GM21526 (cell line): ENCODE results near the gene ZNF277.
"Not testable (repeated sequence)": the region's sequence is repeated elsewhere in the genome, so short reads cannot be mapped to it uniquely, and the experiment has no call there.

Experiments used
- ATAC-seq: cut with Tn5 transposase; IDR thresholded peaks from one replicate; pipeline ENCODE4 v1.9.1; 2021; ENCODE audit warnings: moderate library complexity; ENCODE audit not compliant: unreplicated experiment, low FRiP score

Gene ZNF277

DNA sequence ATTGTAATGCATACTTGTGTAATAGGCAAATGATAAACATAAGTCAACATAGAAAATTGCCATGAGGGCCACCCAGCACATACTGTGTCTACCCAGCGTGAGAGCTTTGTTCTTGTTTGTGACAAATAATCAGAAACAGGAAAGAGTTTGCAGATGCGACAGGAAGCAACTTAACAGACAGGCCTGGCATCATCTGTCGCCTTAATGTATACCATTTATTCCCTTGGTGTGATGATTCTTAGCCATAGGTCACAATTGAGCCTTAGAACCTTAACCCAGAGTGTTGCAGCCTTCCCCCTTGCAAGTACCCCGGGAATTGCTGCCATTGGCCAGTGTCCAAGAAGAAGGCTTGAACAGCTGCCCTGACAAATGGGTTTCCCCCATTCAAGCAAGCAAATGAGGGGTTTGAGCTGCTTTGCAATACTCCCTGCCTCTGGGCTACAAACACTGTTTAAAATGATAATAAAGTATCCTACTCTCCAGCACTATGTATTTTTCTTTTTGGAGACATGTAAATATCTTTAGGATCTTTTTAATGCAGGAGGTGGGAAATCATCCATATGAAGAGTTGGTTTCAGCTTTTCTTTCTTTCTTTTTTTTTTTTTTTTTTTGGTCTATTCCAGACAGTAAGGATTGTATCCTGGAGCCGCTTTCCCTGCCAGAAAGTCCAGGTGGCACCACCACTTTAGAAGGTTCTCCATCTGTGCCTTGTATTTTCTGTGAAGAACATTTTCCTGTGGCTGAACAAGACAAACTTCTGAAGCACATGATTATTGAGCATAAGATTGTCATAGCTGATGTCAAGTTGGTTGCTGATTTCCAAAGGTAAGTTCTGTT, 80.0 kb downstream of the ZNF277 start:
- ATAC-seq, result no peak

DNA sequence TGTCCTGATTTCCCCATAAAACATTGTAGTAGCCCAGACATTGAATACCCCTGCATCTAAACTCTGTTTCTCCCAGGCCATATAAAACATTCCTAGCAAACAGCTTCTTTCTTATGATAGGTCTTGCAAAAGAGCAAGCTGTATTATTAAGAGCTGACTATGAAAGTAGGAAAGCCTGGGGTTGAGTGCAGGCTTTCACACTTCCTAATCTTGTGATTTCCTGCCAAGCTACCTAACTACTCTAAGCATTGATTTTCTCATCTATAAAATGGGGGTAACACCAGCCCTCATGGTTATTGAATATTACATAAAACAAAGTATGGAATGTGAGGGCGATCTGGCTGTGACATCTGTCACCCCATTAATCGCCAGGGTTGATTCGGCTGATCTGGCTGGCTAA, 81.8 kb downstream of the ZNF277 start:
- ATAC-seq, result no peak

- no peak for ATAC-seq
Observed at GRCh38 chr7:112290065-112290464, 83.6 kb downstream of the ZNF277 start.

DNA sequence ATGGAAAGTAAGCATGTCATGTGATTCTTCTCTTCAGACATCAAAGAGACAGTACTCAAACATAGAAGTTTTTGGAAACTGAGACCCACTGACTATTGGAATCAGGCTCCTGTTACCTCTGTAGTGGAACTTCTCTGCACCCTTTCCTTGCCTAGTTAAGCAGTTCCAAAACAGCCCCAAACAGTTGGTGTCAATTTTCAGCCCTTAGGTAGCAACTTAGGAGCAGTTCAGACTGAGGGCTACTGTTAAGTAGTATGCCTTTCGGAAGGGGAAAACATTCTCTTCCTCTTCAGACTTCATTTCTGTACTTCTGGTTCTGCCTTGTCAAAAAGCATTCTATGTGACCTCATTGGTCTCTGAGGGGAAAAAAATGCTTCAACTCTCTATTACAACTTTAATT, 85.7 kb downstream of the ZNF277 start:
- ATAC-seq, result no peak

DNA sequence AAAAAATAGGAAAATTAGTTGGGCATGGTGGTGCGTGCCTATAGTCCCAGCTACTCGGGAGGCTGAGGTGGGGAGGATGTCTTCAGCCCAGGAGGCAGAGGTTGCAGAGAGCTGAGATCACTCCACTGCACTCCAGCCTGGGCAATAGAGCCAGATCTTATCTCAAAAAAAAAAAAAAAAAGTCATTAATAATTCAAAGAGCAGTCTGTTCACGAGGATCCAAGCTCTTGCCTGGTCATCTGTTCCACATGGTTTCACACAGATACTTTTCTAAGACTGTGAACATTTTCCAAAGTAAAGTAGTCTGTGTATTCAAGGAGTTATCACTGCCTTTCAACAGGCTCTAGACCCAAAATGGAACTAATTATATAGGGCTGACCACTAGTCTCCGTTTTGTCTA, 86.9 kb downstream of the ZNF277 start:
- ATAC-seq, result no peak

DNA sequence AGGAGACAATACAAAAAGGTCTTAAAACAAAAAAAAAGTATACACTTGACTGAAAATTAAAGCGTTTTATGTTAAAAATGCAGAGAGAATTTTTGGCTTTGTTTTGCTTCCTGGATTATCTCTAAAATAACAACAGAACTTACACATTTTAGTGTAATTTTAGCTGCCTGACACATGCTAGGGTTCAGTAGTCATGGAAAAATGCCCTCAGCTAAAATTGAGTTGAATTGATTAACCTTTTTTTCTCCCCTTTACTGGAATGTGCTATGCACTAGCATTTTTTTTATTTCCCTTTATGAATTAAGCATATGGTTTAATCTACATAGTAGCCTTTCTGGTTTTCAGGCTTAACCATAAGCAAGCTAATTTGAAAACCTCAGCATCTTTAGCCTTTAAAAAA, 89.9 kb downstream of the ZNF277 start:
- no peak for ATAC-seq

DNA sequence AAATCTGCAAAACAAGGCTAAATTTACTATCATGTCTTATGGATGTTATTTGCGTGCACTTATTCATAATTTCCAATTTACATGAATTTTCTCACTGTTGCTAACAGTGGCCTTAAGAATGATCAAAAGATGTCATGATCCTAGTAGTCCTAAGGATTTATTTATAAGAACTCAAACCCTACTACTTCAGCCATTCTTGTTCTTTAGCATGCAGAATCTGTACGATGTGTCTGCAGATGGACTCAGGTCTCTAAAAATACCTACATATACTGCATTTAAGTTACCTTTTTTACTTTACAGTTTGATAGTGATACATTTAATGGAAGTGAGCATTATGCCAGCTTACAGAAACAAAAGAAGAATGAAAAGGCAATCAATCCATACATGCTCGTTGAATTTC, 91.2 kb downstream of the ZNF277 start:
- no peak for ATAC-seq

DNA sequence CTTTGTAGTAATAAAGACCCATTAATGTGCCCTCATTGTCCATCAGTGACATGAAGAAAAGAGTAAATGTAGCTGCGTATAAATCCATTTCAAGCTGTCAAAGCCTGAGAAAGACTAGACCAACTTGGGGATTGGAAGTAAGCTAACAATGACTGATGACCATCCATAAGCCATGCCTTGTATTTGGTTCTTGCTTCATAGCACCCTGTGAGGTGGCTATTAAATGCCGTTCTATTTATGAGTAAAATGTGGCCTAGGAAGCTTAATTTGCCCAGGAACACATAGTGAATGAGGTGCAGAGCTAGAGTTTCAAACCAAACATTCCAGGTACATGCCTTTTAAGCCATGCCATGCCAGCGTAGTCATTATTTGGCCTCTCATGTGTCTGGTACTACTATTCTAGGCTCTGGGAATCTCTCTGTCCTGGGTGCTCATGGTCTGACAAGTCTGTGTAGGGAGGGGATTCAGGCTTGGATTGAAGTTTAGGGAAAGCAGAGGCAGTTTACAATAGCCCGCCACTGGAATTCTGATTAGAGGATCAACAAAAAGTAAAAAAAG, 92.1 kb downstream of the ZNF277 start:
- ATAC-seq, result no peak

GRCh38 chr7:112300072-112300471, 93.6 kb downstream of the ZNF277 start:
- no peak for ATAC-seq

- ATAC-seq, result no peak
Observed at GRCh38 chr7:112300831-112301407, 94.4 kb downstream of the ZNF277 start.

DNA sequence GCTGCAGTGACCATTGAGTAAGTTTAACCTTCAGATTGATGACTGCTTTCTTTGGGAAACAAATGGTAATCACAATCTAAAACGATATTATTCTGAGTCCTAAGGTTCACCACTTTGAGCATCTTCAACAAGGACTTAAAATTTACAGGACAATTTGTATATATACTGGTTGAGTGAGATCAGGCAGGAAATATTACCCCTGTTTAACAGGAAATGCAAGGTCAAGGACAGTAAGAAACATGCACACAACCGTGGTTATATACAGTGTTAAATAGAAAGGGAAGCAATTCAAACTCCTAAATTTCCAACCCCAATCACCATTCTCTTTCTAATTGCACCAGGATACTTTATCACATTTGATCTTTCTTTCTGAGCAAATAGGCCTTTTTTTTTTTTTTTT, 96.1 kb downstream of the ZNF277 start:
- ATAC-seq, result no peak

DNA sequence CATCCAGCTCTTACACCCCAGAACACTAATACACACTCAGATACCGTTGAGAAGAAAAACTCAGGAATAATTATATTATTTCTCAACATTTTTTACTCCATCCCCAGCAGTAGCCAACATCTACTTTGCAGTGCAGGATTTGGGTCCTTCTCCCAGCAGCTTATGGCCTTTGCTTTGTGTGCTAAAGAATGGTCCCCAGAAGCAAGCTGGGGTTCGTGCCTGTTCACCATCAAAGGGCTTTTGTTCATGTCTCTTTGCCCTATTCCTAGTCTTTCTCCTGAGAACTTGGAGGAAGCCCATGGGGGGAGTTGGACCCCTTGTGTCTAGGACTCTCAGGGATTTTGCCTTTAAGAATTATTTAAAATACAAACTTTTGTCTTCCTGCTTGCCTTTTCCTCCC, 100.4 kb downstream of the ZNF277 start:
- no peak for ATAC-seq

DNA sequence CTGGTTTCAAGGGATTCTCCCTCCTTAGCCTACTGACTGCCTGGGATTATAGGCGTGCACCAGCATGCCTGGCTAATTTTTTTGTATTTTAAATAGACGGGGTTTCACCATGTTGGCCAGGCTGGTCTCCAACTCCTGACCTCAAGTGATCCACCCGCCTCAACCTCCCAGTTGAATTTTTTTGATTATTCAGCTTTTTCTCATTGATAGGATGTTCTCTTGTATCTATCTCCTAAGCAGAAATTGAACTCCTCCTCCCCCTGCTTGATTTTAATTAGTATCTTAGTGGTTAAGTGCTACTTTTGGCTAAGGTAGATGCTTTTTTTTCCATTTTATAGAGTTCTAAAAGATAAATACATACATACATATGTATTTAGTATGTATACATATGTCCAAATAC, 101.0 kb downstream of the ZNF277 start:
- ATAC-seq, result no peak

GRCh38 chr7:112308974-112309373, 102.5 kb downstream of the ZNF277 start:
- no peak for ATAC-seq

DNA sequence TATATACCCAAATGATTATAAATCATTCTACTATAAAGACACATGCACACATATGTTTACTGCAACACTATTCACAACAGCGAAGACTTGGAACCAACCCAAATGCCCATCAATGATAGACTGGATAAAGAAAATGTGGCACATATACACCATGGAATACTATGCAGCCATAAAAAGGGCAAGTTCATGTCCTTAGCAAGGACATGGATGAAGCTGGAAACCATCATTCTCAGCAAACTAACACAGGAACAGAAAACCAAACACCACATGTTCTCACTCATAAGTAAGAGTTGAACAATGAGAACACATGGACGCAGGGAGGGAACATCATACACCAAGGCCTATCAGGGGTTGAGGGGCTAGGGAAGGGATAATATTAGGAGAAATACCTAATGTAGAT, 110.3 kb downstream of the ZNF277 start:
- ATAC-seq, result not testable (repeated sequence)

GRCh38 chr7:112322070-112322469, 115.6 kb downstream of the ZNF277 start:
- no peak for ATAC-seq

- ATAC-seq, result no peak
Observed at GRCh38 chr7:112327566-112327965, 121.1 kb downstream of the ZNF277 start.

DNA sequence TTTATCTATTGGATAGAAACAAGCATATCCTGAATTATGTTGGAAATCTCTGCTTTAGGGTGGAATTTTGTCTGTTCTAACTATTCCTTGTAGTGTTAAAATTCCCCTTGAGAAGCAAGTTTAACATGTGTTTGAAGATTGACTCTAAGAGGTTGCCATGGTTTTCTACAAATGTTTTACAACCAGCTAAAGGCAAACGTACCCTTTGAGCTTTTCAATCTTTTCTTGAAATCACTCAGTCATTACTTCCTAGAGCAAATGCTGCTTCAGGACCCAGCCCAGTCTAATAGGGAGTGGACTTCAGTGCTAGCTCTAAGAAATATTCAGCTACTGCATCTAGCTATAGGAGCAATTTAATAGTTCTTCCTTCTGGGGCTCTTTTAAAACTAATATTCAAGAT, 125.0 kb downstream of the ZNF277 start:
- no peak for ATAC-seq

GRCh38 chr7:112334366-112334765, 127.9 kb downstream of the ZNF277 start:
- ATAC-seq, result no peak

DNA sequence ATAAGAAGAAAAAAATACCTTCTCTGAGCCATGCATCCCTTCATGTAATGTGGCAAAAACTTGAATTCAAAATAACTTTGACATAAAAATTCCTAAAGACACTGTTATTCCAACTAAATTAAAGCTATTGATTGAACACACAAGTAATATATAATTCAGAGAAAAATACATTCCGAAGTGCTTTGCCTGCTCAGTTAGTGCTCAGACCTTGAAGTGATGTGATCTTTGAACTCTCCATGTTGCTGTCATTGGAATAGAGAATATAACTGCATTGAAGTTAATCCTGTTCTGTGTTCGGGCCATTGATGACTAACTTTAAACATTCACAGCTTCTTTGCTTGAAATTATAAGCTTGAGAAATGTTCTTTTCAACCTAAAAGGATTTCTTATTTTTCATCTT, 129.8 kb downstream of the ZNF277 start:
- ATAC-seq, result no peak

DNA sequence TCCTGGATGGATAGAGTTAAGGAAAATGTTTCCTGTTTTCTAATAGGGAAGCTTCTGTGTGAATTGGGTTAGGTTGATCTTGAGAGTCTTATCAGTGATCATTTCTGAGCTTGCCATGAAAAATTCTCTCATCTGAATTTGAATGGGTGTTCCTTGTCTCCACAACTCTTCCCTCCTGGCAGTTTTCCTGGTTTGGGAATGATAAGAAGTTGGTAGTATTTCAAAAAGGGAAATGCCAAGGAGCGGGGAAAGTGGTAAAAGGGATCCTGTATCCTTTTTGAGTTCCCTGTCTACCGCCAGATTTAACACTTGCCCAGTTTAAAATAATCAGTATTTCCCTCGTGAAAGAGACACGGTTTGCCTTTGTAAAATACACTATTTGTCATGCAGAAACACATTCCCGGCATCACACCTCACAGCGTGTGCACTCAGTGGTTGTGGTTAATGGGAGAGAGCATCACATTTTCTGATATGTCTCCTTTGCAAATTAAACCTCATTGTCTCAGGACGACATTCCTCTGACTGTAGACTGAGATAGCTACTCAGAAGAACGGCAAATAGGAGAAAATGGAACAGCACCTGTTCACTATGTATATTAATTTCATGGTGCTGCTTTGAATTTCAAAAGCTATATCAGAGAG, 130.6 kb downstream of the ZNF277 start:
- no peak for ATAC-seq

DNA sequence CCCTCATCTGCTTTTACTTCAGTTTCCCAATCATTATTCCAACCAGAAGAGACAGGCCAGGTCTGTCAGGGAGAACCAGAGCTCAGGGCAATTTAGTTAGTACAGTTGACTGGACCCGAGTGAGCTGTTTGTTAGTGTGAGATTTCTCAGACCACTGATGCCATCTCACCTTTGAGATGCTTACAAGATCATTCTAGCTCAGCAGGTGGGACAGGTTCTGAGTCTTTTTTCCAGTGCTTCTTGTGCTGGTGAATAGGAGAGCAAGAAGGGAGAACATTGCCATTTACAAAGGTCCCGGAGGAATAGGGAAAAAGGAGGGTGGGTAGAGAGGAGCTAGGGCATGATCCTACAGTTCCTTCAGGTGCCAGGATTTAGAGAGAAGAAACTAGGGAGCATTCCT, 131.4 kb downstream of the ZNF277 start:
- no peak for ATAC-seq
